Cardiac fibroblast (primary cell): Measurements from ENCODE around the gene PCYOX1L.

Experiments used
- DNase-seq, 2 donors: peaks; one replicate each; pipeline versions ENCODE4 v3.0.0 to v3.0.0-alpha.2; 2010; ENCODE audit warnings: low read depth in 2 of 2
- H3K4me3 ChIP-seq, 2 donors: replicated peaks in 1 of 2; 1 replicate in 1 of 2; 2 replicates in 1 of 2; pipeline ENCODE4 v1.5.1; 2011; ENCODE audit warnings: low read depth in 2 of 2, low read length in 2 of 2, mild to moderate bottlenecking in 2 of 2, moderate library complexity in 1 of 2
- CTCF ChIP-seq: IDR thresholded peaks from one replicate; pipeline ENCODE4 v1.5.1; 2011; ENCODE audit warnings: low read depth, mild to moderate bottlenecking, low read length, inconsistent platforms

PCYOX1L gene

GRCh38 chr5:149413477-149414210, 55.8 kb downstream of the PCYOX1L start:
- peak in 1 of 2 donors; percentile 13 for DNase-seq
- TF ChIP-seq CTCF, result no peak
- no peak overlapping the region for H3K4me3 ChIP-seq

GRCh38 chr5:149414405-149415065, 56.7 kb downstream of the PCYOX1L start:
- DNase-seq, result peak; percentile 89 to 93
- no peak for TF ChIP-seq CTCF
- no peak overlapping the region for H3K4me3 ChIP-seq

GRCh38 chr5:149415066-149415967, 57.5 kb downstream of the PCYOX1L start:
- peak in 1 of 2 donors; percentile 44 for DNase-seq
- no peak for TF ChIP-seq CTCF
- H3K4me3 ChIP-seq, result no peak overlapping the region

GRCh38 chr5:149416987-149417710, 59.3 kb downstream of the PCYOX1L start:
- peak; percentile 28 to 56 for DNase-seq
- no peak overlapping the region for H3K4me3 ChIP-seq
- TF ChIP-seq CTCF, result no peak

- no peak for TF ChIP-seq CTCF
- H3K4me3 ChIP-seq, result no peak overlapping the region
- peak in 1 of 2 donors; percentile 15 for DNase-seq
Observed at GRCh38 chr5:149417711-149418368, 60.0 kb downstream of the PCYOX1L start.
